Left renal pelvis (tissue), 4 donors: ENCODE measurements around the gene PRRG4. TPM values are rescaled to one million over a fixed set of nuclear protein-coding genes. Genes with fewer than 3 reads are reported as not detected.

Experiments
- DNase-seq, 4 donors: peaks; one replicate each; pipeline ENCODE4 v3.0.0-alpha.2; 2013; ENCODE audit warnings: low read depth in 4 of 4, low spot score in 3 of 4
- polyA plus RNA-seq, 4 donors: library from polyadenylated mRNA; unstranded; fragments of 120-200 nt; gene quantifications; one replicate each; pipeline ENCODE4 v1.2.1, GENCODE V29; 2013; ENCODE audit not compliant: insufficient read length in 4 of 4

The PRRG4 gene
- polyA plus RNA-seq, 4 donors = 0.45 to 6.6 (median 6.5) TPM

DNA sequence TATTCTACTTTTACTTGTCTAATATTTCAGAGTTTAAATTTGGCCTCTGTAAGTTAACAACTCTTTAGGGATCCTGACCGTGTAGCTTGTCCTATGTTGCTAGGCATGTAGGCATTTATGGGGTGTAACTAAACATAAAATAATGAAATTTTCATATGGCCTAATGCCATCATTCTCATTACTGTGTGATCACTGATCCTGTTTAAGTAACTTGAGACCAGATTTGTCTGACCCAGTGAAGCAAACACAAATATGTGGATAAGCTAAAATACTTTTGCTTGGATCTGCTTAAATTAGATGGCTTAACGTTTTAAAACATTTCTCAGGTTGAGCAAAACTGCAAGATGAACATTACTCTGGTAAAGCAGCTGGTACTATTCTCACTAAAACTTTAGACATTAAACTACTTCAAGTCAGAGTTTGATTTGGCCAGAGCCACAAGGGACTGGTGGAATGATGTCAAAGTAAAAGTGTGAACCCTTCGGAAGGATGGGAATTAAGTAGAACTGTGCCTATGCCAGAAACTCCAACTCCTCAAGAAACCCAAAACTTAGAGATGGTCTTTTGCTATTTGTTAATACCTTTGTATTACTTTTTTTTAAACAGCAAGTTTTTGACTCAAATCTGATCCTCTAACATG, 75.4 kb downstream of the PRRG4 start:
- DNase-seq = no peak

Other genes with a start within 250 kb of the PRRG4 start
- gene EIF3M, start 246.1 kb upstream of the PRRG4 start, polyA plus RNA-seq = 100 to 1,000 TPM; 446 to 745 (median 687) TPM
- gene CCDC73, start 35.3 kb upstream of the PRRG4 start, polyA plus RNA-seq = under 1 TPM; 0.19 to 0.34 (median 0.25) TPM
- gene QSER1, start 62.9 kb downstream of the PRRG4 start, polyA plus RNA-seq = 10 to 100 TPM; 41.4 to 50.0 (median 45.4) TPM
- 1 to 10 TPM; 4.6 to 9.1 (median 6.5) TPM for gene DEPDC7, start 186.0 kb downstream of the PRRG4 start, polyA plus RNA-seq
- gene TCP11L1, start 209.6 kb downstream of the PRRG4 start, polyA plus RNA-seq = 10 to 100 TPM; 10.7 to 12.6 (median 11.3) TPM